Tibial nerve (tissue), 4 donors: Measurements from ENCODE around the gene SLC2A4RG.

ENCODE experiments used
- EP300 ChIP-seq, 2 donors: sonication (generic); formaldehyde crosslinking; IDR thresholded peaks; one replicate each; pipeline ENCODE4 v1.6.1; 2017; ENCODE audit warnings: antibody characterized with exemption in 2 of 2, mild to moderate bottlenecking in 1 of 2
- POLR2A ChIP-seq, 2 donors: fragments of 450-650 bp; IDR thresholded peaks; one replicate each; pipeline ENCODE4 v1.6.1; 2017; ENCODE audit warnings: antibody characterized with exemption in 2 of 2, mild to moderate bottlenecking in 2 of 2, moderate library complexity in 2 of 2
- TF ChIP-seq, protein P1 (sequence below), 5 experiments: fragments of 200-600 bp in 3 of 5; fragments of 450-650 bp in 2 of 5; sonication (generic) in 3 of 5; IDR thresholded peaks; one replicate each; pipeline ENCODE4 v1.5.1; 2016 to 2019; ENCODE audit warnings: antibody characterized with exemption in 5 of 5, mild to moderate bottlenecking in 3 of 5, moderate library complexity in 2 of 5

DNA sequence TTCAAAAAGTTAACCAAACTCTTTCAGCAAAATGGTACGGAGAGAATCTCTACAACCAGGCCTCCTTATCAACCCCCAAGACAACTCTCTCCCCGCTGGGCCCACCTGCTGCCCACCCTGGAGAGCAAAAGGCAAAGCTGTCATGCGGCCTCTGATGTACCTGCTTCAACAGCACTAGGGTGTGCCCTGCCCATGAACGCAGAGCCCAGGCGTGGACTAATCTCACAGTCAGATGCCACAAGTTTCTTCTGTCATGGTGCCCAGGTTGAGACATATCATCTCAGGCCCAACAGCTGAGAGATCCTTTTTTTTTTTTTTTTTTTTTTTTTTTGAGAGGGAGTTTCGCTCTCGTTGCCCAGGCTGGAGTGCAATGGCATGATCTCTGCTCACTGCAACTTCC lies 26.3 kb downstream of the SLC2A4RG start:
- TF ChIP-seq, protein P1, sequence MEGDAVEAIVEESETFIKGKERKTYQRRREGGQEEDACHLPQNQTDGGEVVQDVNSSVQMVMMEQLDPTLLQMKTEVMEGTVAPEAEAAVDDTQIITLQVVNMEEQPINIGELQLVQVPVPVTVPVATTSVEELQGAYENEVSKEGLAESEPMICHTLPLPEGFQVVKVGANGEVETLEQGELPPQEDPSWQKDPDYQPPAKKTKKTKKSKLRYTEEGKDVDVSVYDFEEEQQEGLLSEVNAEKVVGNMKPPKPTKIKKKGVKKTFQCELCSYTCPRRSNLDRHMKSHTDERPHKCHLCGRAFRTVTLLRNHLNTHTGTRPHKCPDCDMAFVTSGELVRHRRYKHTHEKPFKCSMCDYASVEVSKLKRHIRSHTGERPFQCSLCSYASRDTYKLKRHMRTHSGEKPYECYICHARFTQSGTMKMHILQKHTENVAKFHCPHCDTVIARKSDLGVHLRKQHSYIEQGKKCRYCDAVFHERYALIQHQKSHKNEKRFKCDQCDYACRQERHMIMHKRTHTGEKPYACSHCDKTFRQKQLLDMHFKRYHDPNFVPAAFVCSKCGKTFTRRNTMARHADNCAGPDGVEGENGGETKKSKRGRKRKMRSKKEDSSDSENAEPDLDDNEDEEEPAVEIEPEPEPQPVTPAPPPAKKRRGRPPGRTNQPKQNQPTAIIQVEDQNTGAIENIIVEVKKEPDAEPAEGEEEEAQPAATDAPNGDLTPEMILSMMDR (IDR thresholded peaks at IDR 0.05) = no peak
- no peak for TF ChIP-seq POLR2A (IDR thresholded peaks at IDR 0.05)
- TF ChIP-seq EP300 (IDR thresholded peaks at IDR 0.05) = no peak
